Measurements from ENCODE around the gene KIAA1958. TPM values are rescaled to one million over a fixed set of nuclear protein-coding genes. Genes with fewer than 3 reads are reported as not detected.

Gene KIAA1958, protein sequence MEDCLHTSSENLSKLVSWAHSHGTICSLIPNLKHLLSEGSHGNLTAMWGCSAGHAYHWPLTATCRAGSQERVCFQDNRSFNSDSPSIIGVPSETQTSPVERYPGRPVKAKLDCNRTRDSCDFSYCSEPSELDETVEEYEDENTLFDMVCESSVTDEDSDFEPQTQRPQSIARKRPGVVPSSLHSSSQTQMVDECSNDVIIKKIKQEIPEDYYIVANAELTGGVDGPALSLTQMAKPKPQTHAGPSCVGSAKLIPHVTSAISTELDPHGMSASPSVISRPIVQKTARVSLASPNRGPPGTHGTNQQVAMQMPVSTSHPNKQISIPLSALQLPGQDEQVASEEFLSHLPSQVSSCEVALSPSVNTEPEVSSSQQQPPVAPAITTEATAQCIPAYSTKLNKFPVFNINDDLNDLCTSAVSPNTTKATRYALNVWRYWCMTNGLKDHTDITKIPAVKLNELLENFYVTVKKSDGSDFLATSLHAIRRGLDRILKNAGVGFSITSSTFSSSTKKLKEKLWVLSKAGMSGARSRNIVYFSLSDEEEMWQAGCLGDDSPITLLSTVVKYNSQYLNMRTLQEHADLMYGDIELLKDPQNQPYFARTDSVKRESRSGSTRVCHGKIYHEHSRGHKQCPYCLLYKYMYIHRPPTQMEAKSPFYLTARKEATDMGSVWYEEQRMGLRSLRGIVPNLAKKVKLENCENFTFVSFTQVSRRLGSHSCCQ
- polyA plus RNA-seq (2014; cell fraction: cytosol; rRNA removed), result 6.7 and 8.4 TPM in 2 replicates
- 7.3 and 15.7 TPM in 2 replicates for polyA plus RNA-seq (2014; cell fraction: nucleus; rRNA removed)

DNA sequence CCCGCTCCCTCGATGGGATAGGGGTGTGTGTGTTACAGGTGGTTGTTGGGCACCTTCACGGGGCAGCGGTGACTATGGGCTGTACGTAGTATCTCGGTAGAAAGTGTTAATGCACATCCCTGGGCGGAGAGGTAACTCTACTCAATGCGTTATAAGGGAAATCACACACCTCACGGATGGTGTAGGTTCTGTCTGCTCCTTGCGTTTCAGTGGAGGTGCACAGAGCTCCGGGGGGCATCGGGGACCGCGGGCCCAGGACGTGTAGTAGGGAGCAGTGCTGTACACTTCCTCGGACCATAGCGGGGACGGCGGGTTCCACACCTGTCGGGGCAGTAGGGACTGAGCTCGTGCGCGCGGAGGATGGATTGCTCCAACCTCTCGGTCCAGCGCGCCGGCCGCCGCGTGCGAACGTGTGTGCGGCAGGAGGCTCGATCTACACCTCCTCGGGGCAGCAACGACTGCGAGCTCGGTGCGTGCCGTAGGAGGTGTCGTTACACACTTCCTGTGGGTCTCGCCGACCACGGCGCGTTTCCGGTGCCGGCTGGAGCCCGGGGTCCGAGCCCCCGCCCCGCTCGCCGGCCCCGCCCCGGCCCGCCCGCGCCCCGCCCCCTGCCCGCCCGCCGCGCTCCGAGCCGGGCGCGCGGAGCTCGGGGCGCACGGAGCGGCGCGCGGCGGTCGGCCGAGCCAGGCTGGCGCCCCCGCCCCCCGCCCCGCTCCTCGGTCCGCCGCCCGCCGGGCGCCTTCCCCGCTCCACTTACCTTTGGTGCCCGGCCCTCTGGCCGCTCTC is at the start of gene KIAA1958:
Gene KIAA1958, plus strand, starts transcription at position 607 of the 787 bp plus-strand sequence. CDS start 87,254 bp downstream, outside the sequence.
- DNase-seq (ENCODE audit: low spot score), result peak; percentile 87

DNA sequence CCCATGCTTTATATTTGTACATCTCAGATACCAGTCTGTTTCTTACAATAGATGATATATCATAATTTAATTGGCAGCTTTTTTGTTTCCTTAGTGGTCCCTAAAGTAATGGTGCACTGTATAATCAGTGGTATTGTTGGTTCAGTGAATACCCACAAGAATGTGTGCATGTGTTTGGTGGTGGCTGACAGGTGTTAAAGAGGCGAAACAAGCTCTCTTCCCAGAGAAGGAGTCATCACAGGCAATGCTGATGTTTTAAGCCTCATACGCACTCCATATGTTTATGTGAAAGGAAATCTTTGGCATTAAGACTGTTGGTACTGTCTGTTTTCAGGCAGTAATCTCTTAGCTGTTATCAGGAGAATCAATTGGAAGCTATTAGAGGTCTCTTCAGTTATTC is 49.2 kb upstream of the KIAA1958 start:
- no peak for DNase-seq (ENCODE audit: low spot score)

DNA sequence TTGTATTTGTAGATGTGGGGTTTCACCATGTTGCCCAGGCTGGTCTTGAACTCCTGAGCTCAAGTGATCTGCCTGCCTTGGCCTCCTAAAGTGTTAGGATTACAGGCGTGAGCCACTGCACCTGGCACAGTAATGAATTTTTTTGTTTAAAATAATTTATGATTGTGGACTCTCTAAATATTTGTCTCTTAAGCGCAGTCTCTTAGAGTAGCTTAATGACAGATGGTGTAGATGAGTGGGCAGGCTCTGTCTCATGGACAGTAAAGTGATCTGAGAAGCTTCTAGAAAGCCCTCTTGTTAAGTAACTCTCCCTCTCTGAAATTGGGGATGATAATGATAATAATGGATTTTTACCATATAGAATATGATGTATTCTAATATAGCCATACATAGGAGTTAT is 47.5 kb upstream of the KIAA1958 start:
- DNase-seq (ENCODE audit: low spot score), result no peak

DNA sequence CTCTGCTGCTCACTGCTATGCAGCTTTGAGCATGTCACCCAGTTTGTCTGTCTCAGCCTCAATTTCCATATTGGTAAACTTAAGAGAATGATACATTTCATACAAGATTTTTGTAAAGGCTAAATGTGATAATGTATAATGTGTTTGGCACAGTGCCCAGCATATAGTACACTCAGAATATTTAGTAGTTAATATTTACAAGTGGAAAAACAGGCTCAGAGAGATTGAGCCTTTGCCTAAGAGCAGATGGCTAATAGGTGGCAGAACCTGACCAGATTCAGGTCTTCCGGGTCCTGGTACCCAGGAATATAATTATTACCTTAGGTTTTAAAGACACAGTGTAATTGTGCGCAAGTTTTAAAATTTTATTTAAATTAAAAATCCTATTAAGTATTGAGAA is 46.8 kb upstream of the KIAA1958 start:
- DNase-seq (ENCODE audit: low spot score), result no peak

DNA sequence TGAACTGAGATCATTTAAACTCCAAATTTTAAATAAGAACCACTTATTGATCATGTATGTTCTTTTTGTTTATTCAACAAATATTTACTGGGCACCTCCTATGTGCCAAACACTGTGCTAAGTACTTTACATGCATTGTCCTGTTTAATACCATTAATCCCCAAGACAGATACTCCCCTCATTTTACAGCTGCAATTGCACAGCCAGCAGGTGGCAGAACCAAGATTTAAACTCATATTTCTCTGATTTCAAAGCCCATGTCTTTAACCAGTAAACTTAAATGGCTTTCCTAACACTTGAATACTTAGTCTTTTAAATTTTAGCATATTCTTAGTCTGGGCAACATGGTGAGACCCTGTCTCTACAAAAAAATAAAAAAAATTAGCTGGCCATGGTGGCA is 43.4 kb upstream of the KIAA1958 start:
- no peak for DNase-seq (ENCODE audit: low spot score)

DNA sequence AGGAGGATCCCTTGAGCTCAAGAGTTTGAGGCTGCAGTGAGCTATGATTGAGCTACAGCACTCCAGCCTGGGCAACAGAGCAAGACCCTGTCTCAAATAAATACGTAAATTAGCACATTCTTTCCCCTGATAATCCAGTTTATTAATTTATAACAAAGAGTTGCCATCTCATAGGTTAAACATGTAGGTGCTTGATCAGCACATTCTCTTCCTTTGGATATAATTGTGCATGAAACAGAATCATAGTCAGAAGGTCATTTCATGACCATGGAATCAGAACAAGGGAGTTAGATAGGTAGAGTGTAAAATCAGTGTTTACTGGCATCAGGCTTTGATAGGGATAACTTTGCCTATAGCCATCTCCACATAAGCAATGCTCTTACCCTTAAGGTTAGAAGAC is 43.0 kb upstream of the KIAA1958 start:
- no peak for DNase-seq (ENCODE audit: low spot score)

DNA sequence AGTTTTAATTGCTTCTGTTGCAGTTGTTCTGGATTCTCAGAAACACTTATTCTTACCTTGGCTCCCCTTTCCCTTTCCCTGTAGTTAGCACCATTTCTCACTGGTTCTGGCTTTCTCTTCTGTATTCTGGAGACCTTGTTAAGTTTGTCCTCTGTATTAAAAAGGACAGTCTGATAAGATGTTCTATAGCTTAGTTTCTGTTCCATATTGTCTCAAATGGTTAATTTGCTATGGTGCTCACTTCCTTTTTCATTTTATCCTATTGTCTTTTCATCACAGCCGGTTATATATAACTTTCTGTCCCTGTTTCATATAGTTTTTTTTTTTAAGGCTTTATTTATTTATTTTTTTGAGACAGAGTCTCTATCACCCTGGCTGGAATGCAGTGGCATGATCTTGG is 41.4 kb upstream of the KIAA1958 start:
- DNase-seq (ENCODE audit: low spot score), result no peak

DNA sequence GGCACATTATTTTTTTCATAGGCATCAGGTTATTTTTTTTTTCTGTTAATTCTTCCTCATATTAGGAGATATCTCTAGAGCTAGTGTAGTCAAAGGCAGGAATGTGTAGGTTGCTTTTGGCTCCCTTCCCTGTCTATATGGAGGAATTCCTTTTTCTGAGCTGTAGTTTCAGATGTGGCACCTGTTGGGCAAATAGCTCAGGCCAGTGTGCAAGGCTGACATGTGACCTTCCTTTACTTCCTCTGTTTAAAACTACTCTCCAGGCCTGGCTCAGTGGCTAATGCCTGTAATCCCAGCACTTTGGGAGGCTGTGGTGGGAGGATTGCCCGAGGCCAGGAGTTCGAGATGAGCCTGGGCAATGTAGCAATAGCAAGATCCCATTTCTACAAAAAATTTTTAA is 40.5 kb upstream of the KIAA1958 start:
- DNase-seq (ENCODE audit: low spot score), result no peak

DNA sequence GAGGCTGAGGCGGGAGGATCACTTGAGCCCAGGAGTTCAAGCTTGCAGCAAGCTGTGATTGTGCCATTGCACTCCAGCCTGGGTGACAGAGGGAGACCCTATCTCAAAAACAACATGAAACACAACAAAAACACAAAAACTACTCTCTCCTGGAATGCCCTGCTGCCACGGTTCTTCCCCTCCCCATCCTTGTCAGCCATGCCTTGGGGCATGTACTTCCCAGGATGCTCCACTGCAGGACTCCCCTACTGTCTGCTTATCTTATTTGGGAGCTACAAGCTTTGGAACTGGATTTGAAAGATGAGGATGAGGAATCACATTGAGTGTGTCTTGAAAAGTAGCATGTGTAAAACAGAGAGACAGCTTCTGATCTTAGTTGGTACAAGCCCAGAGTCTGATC is 40.1 kb upstream of the KIAA1958 start:
- DNase-seq (ENCODE audit: low spot score), result no peak

DNA sequence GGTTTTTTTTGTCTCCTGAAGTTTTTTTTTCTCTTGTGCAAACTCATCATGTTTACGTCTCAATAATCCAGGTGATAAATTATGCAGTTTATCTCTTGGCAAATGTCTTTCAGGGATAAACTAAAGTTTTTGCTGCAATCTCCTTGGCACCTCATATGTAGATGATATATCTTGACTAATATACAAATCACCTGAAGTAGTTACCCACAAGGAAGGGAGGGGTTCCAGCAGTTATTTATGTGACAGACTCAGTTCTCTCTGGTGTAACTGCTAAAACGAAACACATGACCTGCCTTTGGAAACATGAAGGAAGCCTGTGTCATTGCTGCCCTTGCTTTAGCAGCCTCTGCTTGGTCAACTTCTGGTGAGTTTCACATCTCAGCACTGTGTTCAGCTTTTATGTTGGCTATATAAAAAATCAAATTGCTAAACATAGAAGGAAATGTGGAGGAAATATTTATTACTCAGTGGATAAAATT is 39.3 kb upstream of the KIAA1958 start:
- no peak for DNase-seq (ENCODE audit: low spot score)

DNA sequence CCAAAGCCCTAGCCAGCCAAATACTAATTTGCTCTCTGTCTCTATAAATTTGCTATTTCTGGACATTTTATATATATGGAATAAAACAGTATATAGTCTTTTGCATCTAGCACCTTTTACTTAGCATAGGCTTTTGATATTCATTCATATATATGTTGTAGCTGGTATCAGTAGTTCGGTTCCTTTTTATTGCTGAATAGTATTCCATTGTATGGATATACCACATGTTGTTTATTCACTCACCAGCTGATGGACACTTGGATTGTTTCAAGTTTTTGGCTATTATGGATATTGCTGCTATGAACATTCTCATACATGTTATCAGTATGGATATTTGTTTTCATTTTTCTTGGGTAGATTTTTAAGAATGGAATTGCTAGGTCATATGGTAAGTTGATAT is 23.8 kb upstream of the KIAA1958 start:
- DNase-seq (ENCODE audit: low spot score), result no peak

DNA sequence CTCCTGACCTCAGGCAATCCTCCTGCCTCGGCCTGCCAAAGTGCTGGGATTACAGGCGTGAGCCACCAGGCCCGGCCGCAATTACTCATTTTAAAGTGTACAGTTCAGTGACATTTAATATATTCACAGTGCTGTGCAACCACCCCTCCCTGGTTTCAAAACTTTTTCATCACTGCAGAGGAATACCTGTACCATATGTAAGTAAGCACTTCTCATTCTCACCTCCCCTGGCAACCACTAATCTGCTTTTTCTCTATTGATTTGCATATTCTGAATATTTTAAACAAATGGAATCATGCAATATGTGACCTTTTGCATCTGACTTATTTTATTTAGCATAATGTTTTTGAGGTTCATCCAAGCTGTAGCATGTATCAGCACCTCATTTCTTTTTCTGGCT is 21.3 kb upstream of the KIAA1958 start:
- no peak for DNase-seq (ENCODE audit: low spot score)

DNA sequence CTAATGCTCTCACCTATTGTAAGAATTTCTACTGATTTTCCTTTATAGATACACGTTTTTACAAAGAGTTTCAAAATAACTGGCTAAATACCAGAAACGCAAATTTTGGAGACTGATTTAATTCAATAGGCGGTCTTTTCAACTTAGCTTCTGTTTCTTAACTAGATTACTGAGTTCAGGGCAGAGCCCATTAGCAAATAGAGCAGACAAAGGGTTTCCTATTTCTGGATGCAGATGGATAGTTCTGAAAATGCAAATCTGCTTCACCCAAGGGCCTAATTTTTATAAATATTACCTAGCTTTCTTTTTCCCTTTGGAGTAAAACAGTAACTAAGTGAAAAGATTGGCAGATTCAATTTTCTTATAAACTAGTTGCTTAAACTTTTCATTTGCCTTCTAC is 13.6 kb upstream of the KIAA1958 start:
- no peak for DNase-seq (ENCODE audit: low spot score)

DNA sequence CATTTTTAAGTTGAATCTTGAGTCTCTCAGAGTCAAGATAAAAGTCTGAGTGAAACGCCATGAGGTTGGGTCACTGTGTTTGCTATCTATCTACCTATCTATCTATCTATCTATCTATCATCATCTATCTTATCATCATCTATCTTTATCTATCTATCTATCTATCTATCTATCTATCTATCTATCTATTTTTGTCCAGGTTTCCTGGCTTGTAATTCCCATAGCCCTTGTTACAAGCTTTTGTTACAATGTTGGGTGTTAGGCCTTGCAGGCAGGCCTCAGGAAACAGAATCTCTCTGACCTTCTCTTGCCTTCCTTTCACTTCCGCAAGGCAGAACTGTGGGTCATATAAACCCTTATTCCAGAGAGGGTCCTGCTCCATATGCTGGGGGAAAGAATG is 12.6 kb upstream of the KIAA1958 start:
- no peak for DNase-seq (ENCODE audit: low spot score)

DNA sequence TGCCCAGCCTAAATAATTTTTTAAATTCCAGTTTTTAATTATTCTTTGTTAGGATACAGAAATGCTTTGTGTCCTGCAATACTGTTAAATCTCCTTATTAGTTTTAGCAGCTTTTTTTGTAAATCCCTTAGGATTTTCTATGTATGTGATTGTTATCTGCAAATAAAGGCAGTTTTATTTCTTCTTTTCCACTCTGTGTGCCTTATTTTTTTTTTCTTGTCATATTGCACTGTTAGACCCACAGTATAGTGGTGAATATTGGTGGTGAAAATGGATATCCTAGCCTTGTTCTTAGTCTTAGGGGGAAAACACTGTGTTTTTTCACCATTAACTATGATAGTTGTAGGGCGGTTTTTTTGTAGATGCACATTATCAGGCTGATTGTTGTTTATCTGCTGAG is 11.3 kb upstream of the KIAA1958 start:
- DNase-seq (ENCODE audit: low spot score), result no peak

DNA sequence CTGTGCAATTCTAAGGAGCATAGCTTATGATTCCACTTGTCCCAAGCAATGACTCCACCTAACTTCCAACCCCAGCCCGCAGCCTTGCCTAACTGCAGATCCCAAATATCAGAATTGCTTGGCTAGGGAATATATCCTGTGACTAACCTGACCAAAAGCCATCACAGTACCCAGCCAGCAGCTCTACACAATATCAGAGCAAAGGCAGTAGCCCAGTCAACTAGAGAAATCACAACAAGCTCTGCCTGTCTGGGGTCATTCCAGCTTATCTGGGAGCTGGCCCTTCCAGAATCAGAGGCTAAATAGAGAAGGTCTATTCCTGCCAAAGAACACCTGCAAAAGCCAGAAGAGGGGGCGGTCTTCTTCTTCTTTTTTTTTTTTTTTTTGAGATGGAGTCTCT is 9.3 kb upstream of the KIAA1958 start:
- no peak for DNase-seq (ENCODE audit: low spot score)

DNA sequence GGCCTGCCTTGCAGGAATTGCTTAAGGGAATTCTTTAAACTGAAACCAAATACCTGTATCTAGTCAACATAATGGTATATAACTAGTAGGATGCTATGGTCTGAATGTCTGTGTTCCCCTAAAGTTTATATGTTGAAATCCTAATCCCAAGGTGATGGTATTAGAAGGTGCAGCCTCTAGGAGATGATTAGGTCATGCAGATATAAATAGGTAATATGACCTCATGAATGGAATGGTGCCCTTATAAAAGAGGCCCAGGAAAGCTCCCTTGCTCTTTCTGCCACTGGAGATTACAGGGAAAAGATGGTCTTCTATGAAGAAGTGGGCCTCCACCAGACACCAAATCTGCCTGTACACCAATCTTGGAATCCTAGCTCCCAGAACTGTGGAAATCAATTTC is 7.4 kb upstream of the KIAA1958 start:
- no peak for DNase-seq (ENCODE audit: low spot score)

DNA sequence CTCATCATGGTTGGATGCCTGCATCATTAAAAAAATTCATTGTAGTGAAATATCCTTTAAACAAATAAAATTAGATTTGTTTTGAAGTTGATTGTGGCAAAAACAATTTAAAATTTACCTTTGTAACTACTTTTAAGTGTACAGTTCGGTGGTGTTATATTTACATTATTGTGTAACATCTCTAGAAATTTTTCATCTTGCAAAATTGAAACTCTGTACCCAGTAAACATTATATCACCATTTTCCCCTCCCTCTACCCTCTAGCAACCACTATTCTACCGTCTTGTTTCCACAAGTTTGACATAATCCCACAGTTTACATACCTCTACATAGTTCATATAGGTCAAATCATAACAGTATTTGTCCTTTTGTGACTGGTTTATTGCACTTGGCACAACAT is 2.0 kb upstream of the KIAA1958 start:
- DNase-seq (ENCODE audit: low spot score), result no peak

DNA sequence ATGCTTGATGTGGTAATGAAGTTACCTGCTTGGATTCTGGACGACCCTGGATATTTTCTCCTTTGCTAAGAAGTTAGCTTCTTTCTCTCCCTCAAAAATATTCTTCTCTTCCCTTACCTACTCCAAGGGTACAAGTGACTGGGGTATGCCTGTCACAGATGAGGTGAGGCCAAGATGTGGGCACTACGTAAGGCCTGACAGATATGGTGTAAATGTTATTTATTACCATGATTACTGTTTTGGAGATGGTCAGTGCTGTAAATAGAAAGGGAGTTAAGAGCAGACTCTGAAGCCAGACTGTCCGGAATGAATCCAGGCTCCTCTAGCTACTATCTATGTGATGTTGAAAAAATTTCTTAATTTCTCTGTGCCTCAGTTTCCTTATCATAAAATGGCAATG is 1.1 kb upstream of the KIAA1958 start:
- no peak for DNase-seq (ENCODE audit: low spot score)

DNA sequence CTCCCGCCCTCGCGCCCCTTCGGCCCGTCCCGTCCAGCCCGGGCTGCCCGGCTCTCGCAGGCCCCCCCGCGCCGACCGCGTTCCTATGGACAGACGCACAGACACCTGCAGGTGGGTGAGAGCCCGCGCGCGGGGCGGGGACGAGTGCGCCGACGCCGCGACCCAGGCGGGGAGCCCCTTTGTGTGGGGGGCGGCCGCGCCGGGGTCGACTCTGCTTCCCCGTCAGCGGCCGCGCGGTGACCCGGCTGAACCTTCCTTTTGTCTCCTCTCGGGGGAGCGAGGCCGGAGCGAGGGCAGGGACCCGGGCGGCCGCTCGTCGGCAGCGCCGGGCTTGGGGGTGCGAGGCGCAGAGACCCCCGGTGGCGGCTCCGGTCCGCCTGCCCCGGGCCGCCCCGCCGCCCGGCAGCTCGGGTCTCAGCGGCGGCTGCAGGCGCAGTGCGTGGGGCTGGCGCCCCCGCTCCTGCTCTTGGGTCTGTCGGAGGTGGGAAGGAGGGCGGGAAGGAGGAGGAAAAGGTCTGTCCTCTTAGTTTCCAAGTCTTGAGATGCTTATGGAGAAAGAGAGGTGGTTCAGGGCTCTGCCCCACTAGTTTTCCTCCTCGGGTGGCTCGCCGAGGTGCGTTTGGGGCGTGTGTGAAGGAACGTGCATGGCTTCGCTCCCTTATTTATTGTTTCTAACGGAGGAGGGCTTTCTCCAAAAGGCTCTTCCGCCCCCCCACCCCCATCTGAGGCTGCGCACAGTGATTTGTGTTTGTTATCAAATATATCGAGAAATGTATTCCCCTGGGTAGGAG is 576 bp downstream of the KIAA1958 start:
- peak; percentile 67 for DNase-seq (ENCODE audit: low spot score)

DNA sequence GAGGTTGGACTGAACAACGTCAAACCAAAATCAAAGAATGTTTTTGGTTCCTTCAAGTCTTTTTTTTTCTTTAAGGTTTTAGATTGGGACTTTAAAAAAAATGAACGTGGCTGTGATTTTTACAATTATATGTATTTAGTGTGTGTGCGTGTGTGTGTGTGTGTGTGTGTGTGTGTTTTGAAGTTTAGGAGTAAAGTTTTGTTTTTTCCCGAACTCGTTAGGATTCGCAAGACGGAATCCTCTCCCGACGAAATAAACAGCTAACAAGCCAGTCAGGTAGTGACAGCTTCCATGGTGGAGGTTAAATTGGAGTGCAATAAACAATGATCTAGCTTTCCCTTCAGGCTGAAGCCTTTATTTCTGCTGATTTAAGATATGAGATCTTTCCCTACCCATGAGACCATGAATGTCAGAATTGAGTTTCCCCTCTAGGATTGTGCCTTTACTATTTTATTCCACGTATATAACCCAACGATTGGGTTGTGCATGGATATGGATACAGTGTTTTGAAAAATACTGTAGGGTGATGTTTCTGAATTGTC is 1.2 kb downstream of the KIAA1958 start:
- DNase-seq (ENCODE audit: low spot score), result peak; percentile 36

Data from SK-N-DZ (cell line).